Inflammatory macrophage treated with lipopolysaccharide for 4 hours (primary cell): ENCODE data around the gene EXOC4.
"Not testable (repeated sequence)": the region's sequence is repeated elsewhere in the genome, so short reads cannot be mapped to it uniquely, and the experiment has no call there.

Experiments
- DNase-seq: peaks from one replicate; pipeline ENCODE4 v3.0.0-alpha.2; 2020

EXOC4 gene

DNA sequence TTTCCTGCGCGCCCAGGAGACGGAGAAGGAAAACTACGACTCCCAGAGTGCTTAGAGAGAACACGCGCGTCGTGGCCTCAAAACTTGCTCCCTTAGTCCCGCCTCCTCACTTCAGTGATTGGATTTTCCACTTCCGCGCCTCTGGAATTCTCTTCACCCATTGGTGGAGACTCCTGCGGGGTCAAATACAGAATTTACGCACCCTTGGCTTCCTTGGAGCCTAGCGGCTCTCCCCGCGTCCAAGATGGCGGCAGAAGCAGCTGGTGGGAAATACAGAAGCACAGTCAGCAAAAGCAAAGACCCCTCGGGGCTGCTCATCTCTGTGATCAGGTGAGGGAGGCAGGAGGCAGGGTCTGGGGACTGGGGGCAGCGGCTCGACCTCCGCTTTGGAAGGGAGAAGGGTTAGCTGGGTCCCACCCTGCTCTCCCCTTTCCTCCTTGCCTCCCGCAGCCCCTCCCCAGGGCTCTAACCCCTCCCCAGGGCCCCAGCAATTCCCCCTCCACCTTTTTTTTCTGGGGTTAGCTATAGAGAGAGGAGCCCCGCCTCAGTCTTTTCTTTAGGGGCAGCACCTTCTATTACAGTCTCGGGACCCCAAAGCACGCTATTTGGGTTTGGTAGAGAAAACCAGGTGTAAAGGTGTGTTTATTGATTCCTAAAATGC, at the start of gene EXOC4:
Gene EXOC4, plus strand, starts transcription at position 221 of the 661 bp plus-strand sequence.
- DNase-seq, result peak; percentile 98

GRCh38 chr7:133203490-133203889, 49.4 kb upstream of the EXOC4 start:
- no peak for DNase-seq

DNA sequence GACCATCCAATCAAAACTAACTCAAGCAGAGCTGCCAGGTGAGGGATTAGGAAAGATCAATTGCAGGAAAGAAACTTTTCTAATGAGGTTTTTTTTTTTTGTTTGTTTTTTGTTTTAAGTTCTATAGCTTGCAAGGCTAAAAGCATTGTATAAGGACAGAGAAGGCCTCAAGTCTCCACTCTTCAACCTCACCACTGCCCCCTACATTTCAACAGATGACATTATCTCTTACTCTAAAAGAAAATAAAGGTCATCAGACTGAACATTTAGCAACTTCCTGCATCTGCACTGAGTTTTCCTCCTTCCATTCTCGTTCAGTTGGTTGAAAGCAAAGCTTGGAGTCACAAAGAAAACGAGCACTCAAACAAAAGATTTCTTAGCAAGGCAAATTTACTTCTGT, 45.2 kb upstream of the EXOC4 start:
- DNase-seq, result no peak

GRCh38 chr7:133210817-133211216, 42.1 kb upstream of the EXOC4 start:
- DNase-seq, result not testable (repeated sequence)

- DNase-seq, result not testable (repeated sequence)
Measured at GRCh38 chr7:133213772-133214171, 39.1 kb upstream of the EXOC4 start.

GRCh38 chr7:133217773-133218172, 35.1 kb upstream of the EXOC4 start:
- DNase-seq, result no peak

- peak; percentile 50 for DNase-seq
Measured at GRCh38 chr7:133230591-133231194, 22.2 kb upstream of the EXOC4 start.

GRCh38 chr7:133233142-133233541, 19.7 kb upstream of the EXOC4 start:
- no peak for DNase-seq

DNA sequence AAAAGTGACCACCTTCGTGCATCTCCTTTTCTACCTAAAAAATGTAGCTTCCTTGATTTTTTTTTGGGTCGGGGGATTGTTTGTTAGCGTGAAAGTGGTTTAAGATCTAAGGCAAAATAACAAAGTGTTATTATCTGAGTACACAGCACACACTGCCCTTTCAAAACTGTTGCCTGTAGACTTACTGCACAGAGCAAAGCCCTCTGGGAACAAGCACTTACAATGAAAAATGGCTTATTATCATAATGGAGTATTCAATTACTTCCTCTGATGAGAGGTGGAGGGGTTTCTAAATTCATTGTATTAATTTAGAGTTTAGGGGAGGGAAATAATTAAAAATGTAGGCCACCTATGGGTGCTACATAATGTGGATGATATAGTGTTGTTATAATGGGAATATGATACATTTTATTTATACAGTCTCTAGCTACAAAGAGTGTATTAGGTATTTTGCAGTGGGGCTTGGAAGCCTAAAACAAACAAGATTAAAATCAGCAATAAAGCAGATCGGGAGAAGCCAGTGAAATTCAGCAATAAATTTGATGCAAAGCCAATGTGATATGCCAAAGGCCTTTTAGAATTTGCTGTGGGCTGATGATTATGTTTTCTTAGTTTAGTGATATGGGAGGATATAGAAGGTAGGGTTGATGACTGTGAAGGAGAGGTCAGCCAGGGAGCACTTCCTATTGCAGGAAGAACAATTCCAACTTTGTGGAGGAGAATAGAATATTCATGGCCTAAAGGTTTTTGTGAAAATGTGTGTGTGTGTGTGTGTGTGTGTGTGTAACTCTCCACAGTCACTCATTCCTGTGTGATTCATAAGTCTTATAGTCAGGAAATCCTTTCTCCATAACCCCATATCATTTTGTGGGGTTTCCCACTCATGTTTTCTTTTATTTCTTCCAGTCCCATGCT, 17.7 kb upstream of the EXOC4 start:
- DNase-seq, result no peak

DNA sequence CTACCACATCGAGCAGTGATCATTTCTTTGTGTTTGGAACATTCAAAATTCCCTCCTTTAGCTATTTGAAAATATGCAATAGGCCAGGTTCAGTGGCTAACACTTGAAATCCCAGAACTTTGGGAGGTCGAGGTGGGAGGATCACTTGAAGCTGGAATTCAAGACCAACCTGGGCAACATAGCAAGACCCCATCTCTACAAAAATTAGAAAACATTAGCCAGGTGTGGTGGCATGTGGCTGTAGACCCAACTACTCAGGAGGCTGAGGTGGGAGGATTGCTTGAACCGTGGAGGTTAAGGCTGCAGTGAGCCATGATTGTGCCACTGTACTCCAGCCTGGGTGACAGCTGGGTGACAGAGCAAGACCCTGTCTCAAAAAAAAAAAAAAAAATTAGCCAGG, 15.3 kb upstream of the EXOC4 start:
- DNase-seq, result no peak

- no peak for DNase-seq
Measured at GRCh38 chr7:133240302-133240701, 12.6 kb upstream of the EXOC4 start.

DNA sequence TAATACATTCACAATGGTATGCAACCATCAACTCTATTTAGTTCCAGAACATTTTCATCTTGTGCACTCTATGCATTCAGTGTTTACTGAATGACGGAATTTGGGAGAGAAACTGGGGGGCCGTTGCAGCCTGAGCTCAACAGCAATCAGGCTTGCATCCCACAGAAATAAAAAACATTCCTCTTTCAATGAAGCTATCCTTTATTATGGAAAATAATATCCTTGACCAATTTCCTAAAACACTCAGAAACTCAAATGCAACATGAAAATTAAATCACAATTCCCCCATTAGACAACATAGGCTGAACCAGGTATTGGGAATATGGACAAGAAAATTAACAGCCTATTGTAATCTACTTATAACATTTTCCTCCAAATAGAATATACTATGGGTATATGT, 6.3 kb upstream of the EXOC4 start:
- no peak for DNase-seq

DNA sequence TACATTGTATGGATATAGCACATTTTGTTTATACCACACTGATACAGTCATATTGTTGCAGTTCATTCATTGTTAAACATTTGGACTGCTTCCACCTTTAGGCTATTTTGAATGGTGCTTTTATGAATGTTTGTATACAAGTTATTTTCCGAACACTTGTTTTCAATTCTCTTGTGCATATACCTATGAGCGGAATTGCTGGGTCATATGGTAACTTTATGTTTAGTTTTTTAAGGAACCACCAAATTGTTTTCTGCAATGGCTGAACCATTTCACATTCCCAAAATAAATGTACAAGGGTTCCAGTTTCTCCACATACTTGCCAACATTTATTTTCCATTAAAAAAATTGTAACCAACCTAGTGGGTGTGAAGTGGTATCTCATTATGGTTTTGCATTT, 4.0 kb upstream of the EXOC4 start:
- DNase-seq, result no peak

DNA sequence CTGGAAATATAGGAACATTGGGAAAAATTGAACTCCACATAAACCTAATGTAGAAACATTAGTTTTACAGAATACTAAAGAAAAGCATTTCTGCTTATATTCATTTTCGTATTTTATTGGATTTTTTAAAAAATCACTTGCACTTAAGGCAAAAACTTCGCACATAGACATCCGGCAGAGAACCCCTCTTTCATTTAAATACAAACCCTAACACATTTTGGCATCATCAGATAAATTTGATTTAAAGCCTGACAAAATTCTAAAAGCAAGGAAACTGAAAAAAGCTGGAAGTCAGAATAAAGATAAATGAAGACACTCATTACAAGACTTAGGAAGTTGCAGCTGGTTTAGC, 396 bp upstream of the EXOC4 start:
- DNase-seq, result no peak

GRCh38 chr7:133253519-133253875, 619 bp downstream of the EXOC4 start:
- DNase-seq, result peak; percentile 12

- peak; percentile 85 for DNase-seq
Measured at GRCh38 chr7:133255486-133255885, 2.6 kb downstream of the EXOC4 start.

GRCh38 chr7:133258174-133258573, 5.3 kb downstream of the EXOC4 start:
- DNase-seq, result no peak

- DNase-seq, result no peak
Measured at GRCh38 chr7:133265821-133266220, 12.9 kb downstream of the EXOC4 start.

- DNase-seq, result no peak
Measured at GRCh38 chr7:133268355-133268754, 15.5 kb downstream of the EXOC4 start.

- DNase-seq, result no peak
Measured at GRCh38 chr7:133272336-133272735, 19.5 kb downstream of the EXOC4 start.

DNA sequence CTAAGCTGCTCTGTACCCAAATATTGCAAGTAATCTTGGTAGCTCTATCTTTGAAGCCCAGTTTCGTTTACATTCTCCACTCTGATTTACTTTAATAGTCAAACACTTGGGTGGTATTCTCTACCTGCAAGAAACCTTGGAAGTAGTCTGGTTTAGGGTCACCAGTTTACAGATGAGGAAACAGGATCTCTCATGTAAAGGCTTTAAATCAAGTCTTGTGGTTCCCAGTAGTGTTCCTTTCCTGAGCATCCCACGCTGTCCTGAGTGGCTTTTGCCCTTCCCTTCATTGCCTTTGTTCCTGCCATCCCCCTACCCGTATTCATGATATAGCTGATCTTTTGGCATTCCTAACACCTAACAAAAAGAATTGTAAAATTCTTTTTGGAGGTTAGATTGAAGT, 20.3 kb downstream of the EXOC4 start:
- DNase-seq, result no peak

GRCh38 chr7:133274265-133274664, 21.4 kb downstream of the EXOC4 start:
- no peak for DNase-seq

DNA sequence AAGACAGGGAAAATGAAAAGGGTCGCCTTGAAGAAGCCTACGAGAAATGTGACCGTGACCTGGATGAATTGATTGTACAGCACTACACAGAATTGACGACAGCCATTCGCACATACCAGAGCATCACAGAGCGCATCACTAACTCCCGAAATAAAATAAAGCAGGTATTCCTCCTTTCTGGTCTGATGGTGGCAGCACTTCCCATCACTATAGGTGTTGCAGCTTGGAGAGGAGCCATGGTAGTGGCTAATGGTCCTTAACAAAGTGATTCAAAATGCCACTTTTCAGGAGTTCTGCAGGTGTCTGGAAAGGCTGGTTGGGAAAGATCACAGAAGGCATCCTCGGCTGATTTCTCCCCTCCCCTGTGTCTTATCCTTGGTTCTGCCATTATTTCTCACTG, 22.1 kb downstream of the EXOC4 start:
- no peak for DNase-seq

GRCh38 chr7:133275446-133276095, 22.7 kb downstream of the EXOC4 start:
- no peak for DNase-seq
